Measurements from ENCODE around the gene RTN4RL1.
"Not testable (repeated sequence)": the region's sequence is repeated elsewhere in the genome, so short reads cannot be mapped to it uniquely, and the experiment has no call there.

The RTN4RL1 gene

DNA sequence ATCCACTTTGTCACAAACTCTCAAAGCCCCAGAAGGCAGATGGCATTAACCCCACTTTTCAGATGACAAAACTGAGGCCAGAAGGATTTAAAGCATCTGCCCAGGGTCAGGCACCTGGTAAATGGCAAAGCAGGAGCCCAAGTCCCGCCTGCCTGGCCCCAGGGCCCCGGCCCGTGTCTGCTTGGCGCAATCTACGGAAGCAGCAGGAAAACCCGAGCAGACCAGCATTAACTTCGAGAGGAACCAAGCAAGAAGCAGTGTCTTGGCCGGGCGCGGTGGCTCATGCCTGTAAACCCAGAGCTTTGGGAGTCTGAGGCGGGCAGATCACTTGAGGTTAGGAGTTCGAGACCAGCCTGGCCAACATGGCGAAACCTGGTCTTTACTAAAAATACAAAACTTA lies 21.6 kb downstream of the RTN4RL1 start:
- DNase-seq (ENCODE audit: low spot score) = no peak

DNA sequence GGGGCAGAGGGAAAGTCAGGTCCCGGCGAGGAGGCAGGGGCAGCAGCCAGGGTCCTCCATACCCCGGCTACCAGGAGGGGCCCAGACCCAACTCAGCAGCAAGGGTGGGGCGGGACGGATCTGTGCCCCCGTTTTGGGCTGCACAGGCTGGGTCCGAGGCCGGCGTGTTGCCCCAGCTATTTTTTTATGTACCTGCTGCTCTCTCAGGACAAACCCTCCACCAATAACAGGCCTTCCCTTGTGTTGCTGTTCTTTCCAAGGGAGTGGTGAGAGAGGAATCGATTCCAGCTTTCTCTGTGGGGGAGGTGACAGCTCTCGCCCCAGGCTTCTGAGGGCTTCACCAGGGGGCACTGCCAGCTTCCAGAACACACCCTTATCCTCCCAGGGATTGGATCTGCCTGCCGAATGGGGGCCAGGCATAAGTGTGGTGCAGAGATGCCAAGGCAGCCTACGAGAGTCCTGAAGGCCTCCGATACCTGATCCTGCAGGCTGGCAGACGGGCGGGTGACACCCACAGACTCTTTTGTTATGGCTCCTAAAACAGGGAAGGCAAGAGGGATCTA lies 22.3 kb downstream of the RTN4RL1 start:
- DNase-seq (ENCODE audit: low spot score) = no peak

GRCh38 chr17:1999557-2000251 lies 25.4 kb downstream of the RTN4RL1 start:
- peak; percentile 88 for DNase-seq (ENCODE audit: low spot score)

GRCh38 chr17:1997927-1998742 lies 27.0 kb downstream of the RTN4RL1 start:
- no peak for DNase-seq (ENCODE audit: low spot score)

- DNase-seq (ENCODE audit: low spot score) = no peak
Observed at GRCh38 chr17:1997289-1997926, 27.7 kb downstream of the RTN4RL1 start.

- DNase-seq (ENCODE audit: low spot score) = no peak
Observed at GRCh38 chr17:1996800-1997288, 28.3 kb downstream of the RTN4RL1 start.

DNA sequence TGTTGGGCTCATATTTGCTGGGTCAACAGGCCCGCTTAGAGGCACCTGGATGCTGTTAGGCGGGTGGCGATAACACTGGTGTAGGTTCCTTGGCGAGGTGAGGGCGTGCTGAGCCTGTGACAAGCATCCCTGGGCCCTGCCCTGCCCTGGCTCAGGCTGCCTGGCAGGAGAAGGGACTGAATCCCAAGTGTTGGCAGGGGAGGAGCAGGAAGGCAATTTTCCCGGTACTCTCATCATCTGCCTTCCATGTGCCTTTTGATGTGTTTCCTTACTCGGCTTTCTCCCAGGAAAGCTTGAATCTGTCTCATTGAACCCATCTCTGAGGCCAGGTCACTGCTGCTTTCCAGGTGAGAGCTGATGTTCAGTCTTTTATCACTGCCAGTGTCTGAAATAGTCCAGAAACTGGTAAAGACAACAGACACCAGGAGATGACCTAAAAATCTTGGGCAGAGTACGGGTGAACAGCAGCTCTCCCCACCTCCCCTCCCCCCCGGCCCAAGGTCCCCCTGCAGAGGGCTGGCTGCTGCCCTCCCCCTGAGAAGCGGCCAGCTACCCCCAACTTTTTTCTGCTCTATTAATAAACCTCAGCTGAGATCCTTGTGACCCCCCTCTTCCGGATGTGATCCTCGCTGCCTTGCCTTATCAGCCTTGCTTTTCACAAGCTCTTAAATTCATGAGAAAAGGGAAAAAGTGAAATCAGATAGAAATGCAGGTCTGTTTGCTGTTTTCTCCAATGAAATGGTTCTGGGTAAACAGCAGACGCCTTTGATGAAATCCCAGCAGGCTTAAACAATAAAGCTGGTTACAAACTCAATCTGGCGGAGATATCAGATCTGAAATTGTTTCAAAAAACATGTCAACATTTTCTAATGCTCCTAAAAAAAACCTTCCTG lies 29.0 kb downstream of the RTN4RL1 start:
- peak; percentile 89 for DNase-seq (ENCODE audit: low spot score)

DNA sequence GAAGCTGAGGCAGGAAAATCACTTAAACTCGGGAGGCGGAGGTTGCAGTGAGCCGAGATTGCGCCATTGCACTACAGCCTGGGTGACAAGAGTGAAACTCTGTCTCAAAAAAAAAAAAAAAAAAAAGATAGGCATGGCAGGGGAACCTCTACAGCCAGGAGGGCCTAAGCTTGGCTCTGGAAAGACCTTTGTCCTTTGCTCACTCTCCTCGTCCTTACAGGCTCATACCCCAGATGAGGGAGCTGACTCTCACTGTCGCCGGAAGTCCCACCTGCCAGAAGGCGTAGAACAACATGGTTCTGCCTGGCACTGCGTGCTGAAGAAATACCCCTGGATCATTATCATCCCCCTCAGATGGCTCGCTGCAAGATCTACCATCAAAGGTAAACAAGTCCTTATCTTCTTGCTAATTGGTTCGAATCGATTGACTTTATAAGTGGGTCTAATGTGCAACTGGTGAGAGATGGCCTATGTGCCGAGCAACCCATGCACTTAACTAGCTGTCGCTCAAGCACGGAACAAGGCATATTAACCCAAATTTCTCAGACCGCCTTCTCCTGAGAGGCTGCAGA lies 29.7 kb downstream of the RTN4RL1 start:
- DNase-seq (ENCODE audit: low spot score) = no peak

- DNase-seq (ENCODE audit: low spot score) = no peak
Observed at GRCh38 chr17:1994707-1995106, 30.4 kb downstream of the RTN4RL1 start.

DNA sequence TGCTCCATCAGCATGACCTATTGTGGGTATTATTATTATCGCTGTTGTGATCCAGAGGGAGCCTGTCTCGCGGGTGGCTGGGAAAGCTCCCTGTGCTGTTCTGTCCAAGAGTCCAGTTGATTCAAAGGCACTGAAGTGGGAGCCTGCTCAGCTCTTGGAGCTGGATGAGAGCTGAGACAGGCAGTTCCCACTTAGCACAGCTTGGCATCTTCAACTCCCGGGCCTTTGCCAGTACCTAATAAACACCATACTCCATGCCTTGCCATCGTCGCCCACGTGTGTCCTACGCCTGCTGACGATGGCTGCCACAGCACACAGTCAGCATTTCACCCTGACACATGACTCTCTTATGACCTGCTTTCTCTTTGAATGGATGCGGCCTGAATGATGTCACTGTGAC lies 32.6 kb downstream of the RTN4RL1 start:
- peak; percentile 59 for DNase-seq (ENCODE audit: low spot score)

GRCh38 chr17:1989135-1989534 lies 36.0 kb downstream of the RTN4RL1 start:
- no peak for DNase-seq (ENCODE audit: low spot score)

DNA sequence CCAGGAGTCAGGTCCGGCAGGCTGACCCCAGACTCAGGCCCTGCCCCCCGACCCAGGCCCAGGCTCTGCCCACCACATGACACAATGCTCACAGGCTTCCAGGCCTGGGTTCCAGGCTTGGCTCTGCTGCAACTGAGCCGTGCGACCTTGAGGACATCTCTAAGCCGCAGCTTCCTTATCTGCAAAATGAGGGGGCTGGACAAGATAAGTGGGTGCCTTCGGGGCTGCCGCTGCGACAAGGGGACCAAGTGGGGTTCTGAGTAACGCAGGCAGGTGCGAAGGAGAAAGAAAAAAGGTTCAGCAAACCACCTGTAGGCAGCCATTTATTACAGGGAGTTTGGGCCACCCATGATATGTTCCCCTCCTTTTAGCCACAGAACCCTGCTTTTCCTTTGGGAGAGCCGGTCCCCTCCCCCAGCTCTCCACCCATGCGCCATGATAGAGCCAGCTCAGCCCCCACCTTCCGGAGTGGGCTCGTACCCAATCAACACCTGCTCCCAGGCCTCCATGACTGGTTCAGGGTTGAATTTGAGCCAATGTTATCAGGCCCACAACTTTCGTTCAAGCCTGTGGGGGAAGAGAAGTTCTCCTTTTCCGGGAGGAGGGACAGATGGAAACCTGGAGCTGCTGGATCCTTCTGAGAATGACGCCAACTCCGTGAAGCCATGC lies 38.2 kb downstream of the RTN4RL1 start:
- no peak for DNase-seq (ENCODE audit: low spot score)

DNA sequence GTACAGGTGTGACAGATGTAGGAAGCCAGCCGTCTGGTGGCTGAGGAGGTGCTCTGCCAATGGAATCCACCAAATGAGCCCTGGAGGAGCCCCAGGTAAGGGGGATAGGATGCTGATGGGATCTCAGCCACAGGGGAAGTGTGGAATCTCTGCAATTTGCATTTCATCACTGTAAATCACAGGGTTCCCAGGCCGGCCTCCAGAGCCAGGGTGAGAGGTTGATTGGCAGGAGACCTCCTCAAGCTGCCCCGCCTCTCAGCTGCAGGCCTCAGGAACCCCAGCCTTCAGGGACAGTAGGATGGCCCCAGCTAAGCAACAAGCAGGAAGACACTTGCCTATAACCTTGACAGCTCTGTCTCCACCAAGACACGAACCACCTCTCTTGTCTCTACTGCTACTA lies 39.4 kb downstream of the RTN4RL1 start:
- no peak for DNase-seq (ENCODE audit: low spot score)

DNA sequence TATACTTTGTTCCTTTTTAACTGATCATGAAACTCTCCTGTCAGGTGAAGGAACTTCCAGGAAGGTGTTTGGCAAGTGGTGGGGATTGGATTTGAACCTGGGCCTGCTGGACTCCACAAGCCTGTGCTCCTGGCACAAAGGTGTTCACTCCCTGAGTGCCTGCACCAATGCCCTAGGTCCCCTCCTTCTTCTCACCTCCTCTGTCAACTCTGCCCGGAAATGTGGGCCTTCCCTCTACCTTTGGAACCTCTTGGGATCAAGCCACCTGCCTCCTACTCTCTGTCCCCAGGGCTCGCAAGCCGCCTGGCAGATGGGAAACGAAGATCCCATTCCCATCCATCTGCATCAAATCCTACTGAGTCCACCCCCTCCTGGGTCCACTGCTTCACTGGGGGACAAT lies 40.0 kb downstream of the RTN4RL1 start:
- no peak for DNase-seq (ENCODE audit: low spot score)

DNA sequence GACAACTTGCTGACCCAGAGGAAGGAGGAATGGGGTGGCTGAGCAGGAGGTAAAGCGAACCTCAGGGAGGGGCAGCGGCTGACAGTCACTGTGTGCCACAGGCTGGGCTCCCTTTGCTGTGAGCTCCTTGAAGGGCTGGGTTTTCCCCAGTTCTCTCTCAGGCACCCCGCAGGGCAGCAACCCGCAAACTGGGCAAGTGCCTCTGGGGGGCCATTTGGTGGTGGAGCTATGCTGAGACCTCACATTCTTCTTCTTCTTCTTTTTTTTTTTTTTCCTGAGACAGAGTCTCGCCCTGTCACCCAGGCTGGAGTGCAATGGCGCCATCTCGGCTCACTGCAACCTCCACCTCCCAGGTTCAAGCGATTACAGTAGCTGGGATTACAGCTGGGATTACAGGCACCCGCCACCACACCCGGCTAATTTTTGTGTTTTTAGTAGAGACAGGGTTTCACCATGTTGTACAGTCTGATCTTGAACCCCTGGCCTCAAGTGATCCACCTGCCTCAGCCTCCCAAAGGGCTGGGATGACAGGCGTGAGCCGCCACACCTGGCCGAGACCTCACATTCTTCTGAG lies 42.3 kb downstream of the RTN4RL1 start:
- DNase-seq (ENCODE audit: low spot score) = not testable (repeated sequence)

- DNase-seq (ENCODE audit: low spot score) = no peak
Observed at GRCh38 chr17:1980665-1981250, 44.4 kb downstream of the RTN4RL1 start.

DNA sequence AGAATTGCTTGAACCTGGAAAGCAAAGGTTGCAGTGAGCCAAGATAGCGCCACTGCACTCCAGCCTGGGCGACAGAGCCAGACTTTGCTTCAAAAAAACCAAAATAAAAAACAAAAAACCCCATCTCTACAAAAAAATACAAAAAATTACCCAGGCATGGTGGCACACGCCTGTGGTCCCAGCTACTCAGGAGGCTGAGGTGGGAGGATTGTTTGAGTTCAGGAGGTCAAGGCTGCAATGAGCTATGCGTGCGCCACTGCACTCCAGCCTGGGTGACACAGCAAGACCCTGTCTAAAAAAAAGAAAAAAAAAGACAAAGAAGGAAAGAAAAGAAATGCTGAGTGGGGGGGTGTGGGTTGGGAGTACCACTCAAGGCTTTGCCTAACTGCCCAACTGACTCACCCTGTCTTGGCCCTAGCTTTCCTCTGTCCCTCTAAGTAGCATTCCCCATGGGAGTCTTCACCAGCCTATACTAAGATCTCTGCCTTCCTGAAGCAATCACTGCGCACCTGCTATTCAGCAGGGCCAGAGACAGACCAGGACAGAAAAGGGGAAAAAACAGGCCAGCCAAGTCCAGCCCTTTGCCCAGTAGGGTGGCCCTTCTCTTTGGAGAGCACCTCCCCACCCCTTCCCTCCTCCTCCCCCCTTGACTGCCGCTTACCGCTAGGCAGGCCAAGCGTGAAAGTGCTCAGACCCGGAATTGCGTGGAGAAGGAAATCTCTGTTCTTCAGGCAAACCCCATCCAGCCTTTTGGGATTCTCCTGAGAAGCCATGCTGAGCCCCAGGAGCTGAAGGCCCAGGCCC lies 45.8 kb downstream of the RTN4RL1 start:
- peak; percentile 73 for DNase-seq (ENCODE audit: low spot score)

GRCh38 chr17:1978396-1978949 lies 46.7 kb downstream of the RTN4RL1 start:
- DNase-seq (ENCODE audit: low spot score) = peak; percentile 54

Measured in cerebellar cortex (tissue), 1 donor.